ENCODE data around the gene PRKAG2.

Gene PRKAG2

GRCh38 chr7:151699147-151699927, 177.6 kb downstream of the PRKAG2 start:
- FAIRE-seq: peak; percentile 100

GRCh38 chr7:151697942-151698341, 179.0 kb downstream of the PRKAG2 start:
- no peak for DNase-seq (ENCODE audit: low spot score)
- FAIRE-seq: no peak

More at GRCh38 chr7:151699147-151699927, 177.6 kb downstream of the PRKAG2 start:
- peak; percentile 100 for DNase-seq (ENCODE audit: low spot score)

GRCh38 chr7:151697515-151697895, 179.4 kb downstream of the PRKAG2 start:
- no peak for DNase-seq (ENCODE audit: low spot score)
- FAIRE-seq: no peak

GRCh38 chr7:151696721-151697514, 180.0 kb downstream of the PRKAG2 start:
- FAIRE-seq (no peak), DNase-seq (ENCODE audit: low spot score) (peak; percentile 37)

GRCh38 chr7:151695951-151696541, 180.9 kb downstream of the PRKAG2 start:
- no peak for DNase-seq (ENCODE audit: low spot score)

GRCh38 chr7:151694828-151695580, 181.9 kb downstream of the PRKAG2 start:
- no peak for DNase-seq (ENCODE audit: low spot score)
- FAIRE-seq: no peak

More at GRCh38 chr7:151695951-151696541, 180.9 kb downstream of the PRKAG2 start:
- FAIRE-seq: no peak

GRCh38 chr7:151694441-151694827, 182.5 kb downstream of the PRKAG2 start:
- FAIRE-seq: no peak
- DNase-seq (ENCODE audit: low spot score): no peak

GRCh38 chr7:151693140-151693539, 183.8 kb downstream of the PRKAG2 start:
- FAIRE-seq: no peak
- DNase-seq (ENCODE audit: low spot score): no peak

- DNase-seq (ENCODE audit: low spot score) (no peak), FAIRE-seq (no peak)
Measured at GRCh38 chr7:151692721-151693120, 184.2 kb downstream of the PRKAG2 start.

GRCh38 chr7:151691449-151691848, 185.5 kb downstream of the PRKAG2 start:
- DNase-seq (ENCODE audit: low spot score) (no peak), FAIRE-seq (peak; percentile 16)

GRCh38 chr7:151690606-151691005, 186.3 kb downstream of the PRKAG2 start:
- FAIRE-seq: peak; percentile 89
- peak; percentile 86 for DNase-seq (ENCODE audit: low spot score)

- FAIRE-seq (no peak), DNase-seq (ENCODE audit: low spot score) (no peak)
Measured at GRCh38 chr7:151689196-151689971, 187.5 kb downstream of the PRKAG2 start.

GRCh38 chr7:151688236-151688780, 188.6 kb downstream of the PRKAG2 start:
- no peak for DNase-seq (ENCODE audit: low spot score)
- FAIRE-seq: no peak

GRCh38 chr7:151687523-151688235, 189.2 kb downstream of the PRKAG2 start:
- FAIRE-seq: peak; percentile 98
- peak; percentile 100 for DNase-seq (ENCODE audit: low spot score)

- no peak for DNase-seq (ENCODE audit: low spot score)
- no peak for FAIRE-seq
Measured at GRCh38 chr7:151686826-151687225, 190.1 kb downstream of the PRKAG2 start.

- DNase-seq (ENCODE audit: low spot score): no peak
- FAIRE-seq: no peak
Measured at GRCh38 chr7:151686016-151686766, 190.7 kb downstream of the PRKAG2 start.

- no peak for FAIRE-seq
- DNase-seq (ENCODE audit: low spot score): peak; percentile 35
Measured at GRCh38 chr7:151684408-151685175, 192.3 kb downstream of the PRKAG2 start.

Measured in RCC 7860 (cell line).